Muscle of back (tissue), 13 donors: ENCODE measurements around the gene RNF17. TPM values are rescaled to one million over a fixed set of nuclear protein-coding genes. Genes with fewer than 3 reads are reported as not detected.
"Not testable (repeated sequence)": the region's sequence is repeated elsewhere in the genome, so short reads cannot be mapped to it uniquely, and the experiment has no call there.

Experiments used
- DNase-seq, 3 donors: peaks; one replicate each; pipeline versions ENCODE4 v3.0.0 to v3.0.0-alpha.2; 2013
- long read RNA-seq, 9 donors: transcript quantifications; one replicate each; lab custom pipeline, GENCODE V29; 2026
- polyA plus RNA-seq, 10 donors: library from polyadenylated mRNA; unstranded; fragments of 120-200 nt; gene quantifications; one replicate each; pipeline ENCODE4 v1.2.1, GENCODE V29; 2013; ENCODE audit not compliant: insufficient read length in 10 of 10

The RNF17 gene
- polyA plus RNA-seq = under 1 TPM in 8 of 10 donors, not detected in 2; 0.13 to 0.42 (median 0.28) TPM
- long read RNA-seq, donor 1 = 0 reads
- long read RNA-seq, donor 2 = 0 reads
- long read RNA-seq, donor 3 = 0 reads
- long read RNA-seq, donor 4 = 0 reads
- long read RNA-seq, donor 5 = 0 reads
- long read RNA-seq, donor 6 = 0 reads
- long read RNA-seq, donor 7 = 0 reads
- long read RNA-seq, donor 8 = 0 reads
- long read RNA-seq, donor 9 = 0 reads

- no peak for DNase-seq
Observed at GRCh38 chr13:24763596-24764275, at the start of gene RNF17. Gene RNF17, plus strand, starts transcription at chr13:24764169. Its CDS starts 35 bp downstream, at chr13:24764204.

GRCh38 chr13:24716011-24716410 lies 48.0 kb upstream of the RNF17 start:
- no peak for DNase-seq

GRCh38 chr13:24716446-24716845 lies 47.5 kb upstream of the RNF17 start:
- DNase-seq = no peak

- no peak for DNase-seq
Observed at GRCh38 chr13:24717217-24717616, 46.8 kb upstream of the RNF17 start.

- DNase-seq = no peak
Observed at GRCh38 chr13:24718192-24718965, 45.6 kb upstream of the RNF17 start.

- no peak for DNase-seq
Observed at GRCh38 chr13:24719139-24719538, 44.8 kb upstream of the RNF17 start.

- no peak for DNase-seq
Observed at GRCh38 chr13:24723206-24723605, 40.8 kb upstream of the RNF17 start.

GRCh38 chr13:24724714-24725113 lies 39.3 kb upstream of the RNF17 start:
- peak in 1 of 3 donors; percentile 28 for DNase-seq

GRCh38 chr13:24725379-24725778 lies 38.6 kb upstream of the RNF17 start:
- no peak for DNase-seq

- DNase-seq = peak; percentile 61 to 78 (median 70)
Observed at GRCh38 chr13:24727731-24728601, 36.0 kb upstream of the RNF17 start.

- not testable (repeated sequence) for DNase-seq
Observed at GRCh38 chr13:24730873-24731567, 32.9 kb upstream of the RNF17 start.

GRCh38 chr13:24734950-24735349 lies 29.0 kb upstream of the RNF17 start:
- no peak for DNase-seq

GRCh38 chr13:24737042-24737441 lies 26.9 kb upstream of the RNF17 start:
- DNase-seq = no peak

- no peak for DNase-seq
Observed at GRCh38 chr13:24738366-24738847, 25.6 kb upstream of the RNF17 start.

GRCh38 chr13:24740014-24740890 lies 23.7 kb upstream of the RNF17 start:
- no peak for DNase-seq

GRCh38 chr13:24741016-24741662 lies 22.8 kb upstream of the RNF17 start:
- DNase-seq = no peak

GRCh38 chr13:24741791-24742190 lies 22.2 kb upstream of the RNF17 start:
- peak in 1 of 3 donors; percentile 22 for DNase-seq

- DNase-seq = peak in 1 of 3 donors; percentile 37
Observed at GRCh38 chr13:24742294-24742693, 21.7 kb upstream of the RNF17 start.

GRCh38 chr13:24742977-24743376 lies 21.0 kb upstream of the RNF17 start:
- DNase-seq = no peak
